Mucosa of descending colon (tissue), 3 donors: ENCODE measurements around the gene PLA2G12A. TPM values are rescaled to one million over a fixed set of nuclear protein-coding genes. Genes with fewer than 3 reads are reported as not detected.

ENCODE experiments used
- ATAC-seq: fragments of 200-7000 bp; cut with Tn5 transposase; one replicate; pipeline ENCODE4 v1.9.1; 2020; ENCODE audit warnings: mild to moderate bottlenecking, moderate library complexity
- DNase-seq, 3 donors: peaks; one replicate each; pipeline ENCODE4 v3.0.0-alpha.2; 2020
- H3K36me3 ChIP-seq: fragments of 200-600 bp; one replicate; pipeline ENCODE4 v1.8.0; 2021; ENCODE audit warnings: low read depth, mild to moderate bottlenecking
- H3K4me1 ChIP-seq: fragments of 200-600 bp; one replicate; pipeline ENCODE4 v1.8.0; 2021; ENCODE audit warnings: low read depth, mild to moderate bottlenecking
- H3K4me3 ChIP-seq: fragments of 200-600 bp; one replicate; pipeline ENCODE4 v1.8.0; 2021; ENCODE audit warnings: mild to moderate bottlenecking
- H3K9me3 ChIP-seq: fragments of 200-600 bp; one replicate; pipeline ENCODE4 v1.8.0; 2021; ENCODE audit warnings: mild to moderate bottlenecking
- intact Hi-C, 2 donors: fragments of 100-400 bp; cut with DNase I in 1 of 2; cut with micrococcal nuclease in 1 of 2; formaldehyde crosslinking; loops; one replicate each; pipeline versions ENCODE4 v1.11.0 to v1.11.1; 2022; cut with DNase I, micrococcal nuclease
- total RNA-seq, 3 donors: library from RNA; stranded (reverse); fragmentation: NEBNext Ultra II Directional in 2 of 3; extraction: Animal tissue kit (Norgen Biotek cat#: 25700) in 2 of 3; gene quantifications; one replicate each; pipeline versions ENCODE4 v1.2.1 to v1.2.4, GENCODE V29; 2021 to 2023
- TF ChIP-seq, protein P1 (sequence below): fragments of 200-600 bp; IDR thresholded peaks from one replicate; pipeline ENCODE4 v1.8.0; 2022; ENCODE audit warnings: antibody characterized with exemption, mild to moderate bottlenecking
- donor health status: DM: no; HTN: no; CAD: no; lungs with moderate emphysema.
- donor health status: DM: no; HTN: no; CAD: no.
- donor health status: DM: no; HTN: yes; CAD: no.

Gene PLA2G12A
- total RNA-seq, 3 donors from 2014 or later, result 30.9 to 45.3 (median 43.5) TPM

DNA sequence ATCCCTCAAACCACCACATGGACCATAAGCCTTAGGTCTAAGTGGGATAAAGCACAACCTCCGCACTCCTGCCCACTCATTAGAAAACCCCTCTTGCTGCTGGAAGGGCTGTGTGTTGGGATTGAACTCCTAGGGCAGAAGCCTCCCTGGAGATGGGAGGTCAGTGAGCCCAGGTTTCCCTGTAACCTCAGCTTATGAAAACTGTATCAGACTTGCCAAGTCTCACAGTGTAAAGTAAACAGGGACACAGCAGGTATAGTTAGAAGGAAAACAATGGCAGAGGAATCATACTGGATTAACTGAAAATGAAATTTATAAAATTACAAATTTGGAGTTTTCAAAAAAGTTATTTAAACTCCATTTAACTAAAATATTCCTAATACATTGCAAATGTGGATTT lies 56.6 kb downstream of the PLA2G12A start:
- TF ChIP-seq, protein P1, sequence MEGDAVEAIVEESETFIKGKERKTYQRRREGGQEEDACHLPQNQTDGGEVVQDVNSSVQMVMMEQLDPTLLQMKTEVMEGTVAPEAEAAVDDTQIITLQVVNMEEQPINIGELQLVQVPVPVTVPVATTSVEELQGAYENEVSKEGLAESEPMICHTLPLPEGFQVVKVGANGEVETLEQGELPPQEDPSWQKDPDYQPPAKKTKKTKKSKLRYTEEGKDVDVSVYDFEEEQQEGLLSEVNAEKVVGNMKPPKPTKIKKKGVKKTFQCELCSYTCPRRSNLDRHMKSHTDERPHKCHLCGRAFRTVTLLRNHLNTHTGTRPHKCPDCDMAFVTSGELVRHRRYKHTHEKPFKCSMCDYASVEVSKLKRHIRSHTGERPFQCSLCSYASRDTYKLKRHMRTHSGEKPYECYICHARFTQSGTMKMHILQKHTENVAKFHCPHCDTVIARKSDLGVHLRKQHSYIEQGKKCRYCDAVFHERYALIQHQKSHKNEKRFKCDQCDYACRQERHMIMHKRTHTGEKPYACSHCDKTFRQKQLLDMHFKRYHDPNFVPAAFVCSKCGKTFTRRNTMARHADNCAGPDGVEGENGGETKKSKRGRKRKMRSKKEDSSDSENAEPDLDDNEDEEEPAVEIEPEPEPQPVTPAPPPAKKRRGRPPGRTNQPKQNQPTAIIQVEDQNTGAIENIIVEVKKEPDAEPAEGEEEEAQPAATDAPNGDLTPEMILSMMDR, result no peak
- ATAC-seq, result no peak

GRCh38 chr4:109672169-109672930 lies 57.5 kb downstream of the PLA2G12A start:
- intact Hi-C loops, result no loop called here
- no peaks in the 10 kb centered on the region for H3K36me3 ChIP-seq
- peaks cover 4% of the 10 kb centered on the region for H3K9me3 ChIP-seq
- TF ChIP-seq, protein P1, result no peak
- no peak overlapping the region for H3K4me3 ChIP-seq
- ATAC-seq (no peak), DNase-seq (no peak)
- H3K4me1 ChIP-seq, result no peaks in the 10 kb centered on the region

More for the DNA sequence above, 56.6 kb downstream of the PLA2G12A start:
- Histone ChIP-seq H3K4me3 (no peak overlapping the region), H3K4me1 (no peaks in the 10 kb centered on the region), H3K36me3 (no peaks in the 10 kb centered on the region), H3K9me3 (peaks cover 4% of the 10 kb centered on the region)
- no peak for DNase-seq
- intact Hi-C loops, result no loop called here

DNA sequence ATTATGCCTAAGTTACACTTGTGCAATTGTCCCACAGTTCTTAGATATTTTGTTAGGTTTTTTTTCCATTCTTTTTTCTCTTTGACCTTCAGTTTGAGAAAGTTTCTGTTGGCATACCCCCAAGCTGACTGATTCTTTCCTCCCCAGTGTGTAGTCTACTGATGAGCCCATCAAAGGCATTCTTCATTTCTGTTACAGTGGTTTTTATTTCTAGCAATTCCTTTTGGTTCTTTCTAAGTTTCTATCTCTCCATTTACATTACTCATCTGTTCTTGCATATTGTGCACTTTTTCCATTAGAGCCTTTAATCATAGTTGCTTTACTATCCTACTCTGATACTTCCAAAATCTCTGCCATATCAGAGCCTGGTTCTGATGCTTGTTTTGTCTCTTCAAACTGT lies 58.5 kb downstream of the PLA2G12A start:
- Histone ChIP-seq H3K9me3 (peaks cover 4% of the 10 kb centered on the region), H3K4me3 (no peak overlapping the region), H3K4me1 (no peaks in the 10 kb centered on the region), H3K36me3 (no peaks in the 10 kb centered on the region)
- TF ChIP-seq, protein P1, result no peak
- intact Hi-C loops, result no loop called here
- no peak for ATAC-seq
- DNase-seq, result no peak

- intact Hi-C loops, result no loop called here
- H3K4me1 ChIP-seq, result no peaks in the 10 kb centered on the region
- H3K9me3 ChIP-seq, result no peaks in the 10 kb centered on the region
- H3K4me3 ChIP-seq, result no peak overlapping the region
- ATAC-seq (no peak), DNase-seq (no peak)
- H3K36me3 ChIP-seq, result no peaks in the 10 kb centered on the region
- TF ChIP-seq, protein P1, result no peak
Measured at GRCh38 chr4:109665783-109666485, 63.9 kb downstream of the PLA2G12A start.

- DNase-seq (no peak), ATAC-seq (no peak)
- no peaks in the 10 kb centered on the region for H3K4me1 ChIP-seq
- H3K36me3 ChIP-seq, result no peaks in the 10 kb centered on the region
- TF ChIP-seq, protein P1, result no peak
- H3K4me3 ChIP-seq, result no peak overlapping the region
- intact Hi-C loops, result no loop called here
- H3K9me3 ChIP-seq, result no peaks in the 10 kb centered on the region
Measured at GRCh38 chr4:109662771-109663170, 67.1 kb downstream of the PLA2G12A start.
